NCI-H524 (cell line): ENCODE results near the gene WNT7B.
A peak's percentile ranks its signal among the peaks of the same experiment; 100 is the strongest.

Source experiments
- DNase-seq, 2 experiments: peaks; one replicate each; lab custom pipeline; 2025; lab: John Stamatoyannopoulos, UW

The WNT7B gene

GRCh38 chr22:45977003-45977411, at the start of gene WNT7B:
WNT7B (minus strand) TSS chr22:45977162; CDS start chr22:45976754, 408 bp downstream.
- peak in 1 of 2 experiments; percentile 41 for DNase-seq

- DNase-seq, result no peak
These were observed 49.3 kb upstream of the WNT7B start for GRCh38 chr22:46025973-46026898.

GRCh38 chr22:46025225-46025972, 48.4 kb upstream of the WNT7B start:
- no peak for DNase-seq

GRCh38 chr22:46024136-46024840, 47.3 kb upstream of the WNT7B start:
- DNase-seq, result no peak

- DNase-seq, result no peak
These were observed 46.6 kb upstream of the WNT7B start for GRCh38 chr22:46023558-46023981.

- DNase-seq, result no peak
These were observed 46.0 kb upstream of the WNT7B start for GRCh38 chr22:46022881-46023512.

GRCh38 chr22:46021577-46021976, 44.6 kb upstream of the WNT7B start:
- DNase-seq, result no peak

- DNase-seq, result no peak
These were observed 42.4 kb upstream of the WNT7B start for GRCh38 chr22:46019351-46019750.

- no peak for DNase-seq
These were observed 41.9 kb upstream of the WNT7B start for GRCh38 chr22:46018859-46019258.

- no peak for DNase-seq
These were observed 40.2 kb upstream of the WNT7B start for GRCh38 chr22:46017166-46017565.

GRCh38 chr22:46013460-46014416, 36.8 kb upstream of the WNT7B start:
- DNase-seq, result peak; percentile 79 to 82

- no peak for DNase-seq
These were observed 35.9 kb upstream of the WNT7B start for GRCh38 chr22:46012881-46013281.

GRCh38 chr22:46012182-46012880, 35.4 kb upstream of the WNT7B start:
- DNase-seq, result no peak

GRCh38 chr22:46011627-46012181, 34.7 kb upstream of the WNT7B start:
- no peak for DNase-seq

- no peak for DNase-seq
These were observed 34.1 kb upstream of the WNT7B start for GRCh38 chr22:46010951-46011626.

- DNase-seq, result no peak
These were observed 33.4 kb upstream of the WNT7B start for GRCh38 chr22:46010207-46010867.

- peak in 1 of 2 experiments; percentile 51 for DNase-seq
These were observed 32.8 kb upstream of the WNT7B start for GRCh38 chr22:46009730-46010129.

GRCh38 chr22:46008836-46009596, 32.1 kb upstream of the WNT7B start:
- no peak for DNase-seq
